SK-N-SH (cell line): ENCODE results near the gene PRDM8.
"Not testable (repeated sequence)": the region's sequence is repeated elsewhere in the genome, so short reads cannot be mapped to it uniquely, and the experiment has no call there.

Experiments
- CHD2 ChIP-seq: fragments of 150-350 bp; IDR thresholded peaks from 2 replicates; pipeline ENCODE4 v1.6.1; 2018; ENCODE audit warnings: low read length; ENCODE audit not compliant: partially characterized antibody
- CTCF ChIP-seq: fragments of 200-600 bp; sonication (generic); IDR thresholded peaks from 2 replicates; pipeline ENCODE4 v1.6.1; 2017; ENCODE audit warnings: antibody characterized with exemption, mild to moderate bottlenecking, moderate library complexity
- FOXJ3 ChIP-seq: sonication (generic); formaldehyde crosslinking; IDR thresholded peaks from 2 replicates; pipeline ENCODE4 v1.5.1; 2020; ENCODE audit warnings: mild to moderate bottlenecking, missing genetic modification reagents
- RAD21 ChIP-seq: IDR thresholded peaks from 2 replicates; pipeline ENCODE4 v1.6.1; 2012; ENCODE audit warnings: mild to moderate bottlenecking, low read length
- USF1 ChIP-seq: IDR thresholded peaks from 2 replicates; pipeline ENCODE4 v1.4.0; 2012; ENCODE audit warnings: low read depth, borderline replicate concordance

- TF ChIP-seq CTCF; USF1; CHD2; RAD21; FOXJ3 (CRISPR knock-in tag): not testable (repeated sequence)
Observed at GRCh38 chr4:80247484-80247883, 50.2 kb downstream of the PRDM8 start.
